ENCODE measurements around the gene DUS1L. TPM values are rescaled to one million over a fixed set of nuclear protein-coding genes. Genes with fewer than 3 reads are reported as not detected.

The DUS1L gene
- total RNA-seq, 1 experiment from 2014 or later, result 132 TPM

- peak; percentile 74 for DNase-seq
- Mint-ChIP-seq H3K27me3 (ENCODE audit: unreplicated experiment) (no peaks in the 10 kb centered on the region), H3K36me3 (ENCODE audit: insufficient read depth, unreplicated experiment) (peaks cover 77% of the 10 kb centered on the region), H3K4me1 (ENCODE audit: low read depth, unreplicated experiment) (peaks cover 31% of the 10 kb centered on the region), H3K4me3 (ENCODE audit: low read depth, unreplicated experiment) (peak overlapping the region; percentile 47), H3K27ac (ENCODE audit: unreplicated experiment) (peak overlapping the region; percentile 68), H3K9me3 (ENCODE audit: low read depth, unreplicated experiment) (no peaks in the 10 kb centered on the region)
- intact Hi-C loops (cut with micrococcal nuclease; ENCODE audit: unreplicated experiment), result no loop called here
- TF ChIP-seq CTCF (IDR thresholded peaks at IDR 0.05; ENCODE audit: unreplicated experiment), result no peak
- CTCF ChIA-PET, result interaction anchor here (0.6 kb wide), 1 partner anchor 78 kb away, joined by 5 read pairs; no protein-coding TSS in a partner anchor
- no TSS peak for BruUV-seq (replicated peaks)
Observed at GRCh38 chr17:82103553-82104451, 38.2 kb upstream of the DUS1L start.

- H3K9me3 Mint-ChIP-seq (ENCODE audit: low read depth, unreplicated experiment), result no peaks in the 10 kb centered on the region
- no peak overlapping the region for H3K4me3 Mint-ChIP-seq (ENCODE audit: low read depth, unreplicated experiment)
- H3K4me1 Mint-ChIP-seq (ENCODE audit: low read depth, unreplicated experiment), result peaks cover 31% of the 10 kb centered on the region
- BruUV-seq (replicated peaks), result no TSS peak
- no peak for TF ChIP-seq CTCF (IDR thresholded peaks at IDR 0.05; ENCODE audit: unreplicated experiment)
- intact Hi-C loops (cut with micrococcal nuclease; ENCODE audit: unreplicated experiment), result no loop called here
- peak; percentile 41 for DNase-seq
- peak overlapping the region; percentile 47 for H3K27ac Mint-ChIP-seq (ENCODE audit: unreplicated experiment)
- peaks cover 79% of the 10 kb centered on the region for H3K36me3 Mint-ChIP-seq (ENCODE audit: insufficient read depth, unreplicated experiment)
- CTCF ChIA-PET, result no interaction called here
- H3K27me3 Mint-ChIP-seq (ENCODE audit: unreplicated experiment), result no peaks in the 10 kb centered on the region
Observed at GRCh38 chr17:82101767-82102679, 36.4 kb upstream of the DUS1L start.

GRCh38 chr17:82101301-82101715 is 35.7 kb upstream of the DUS1L start:
- H3K36me3 Mint-ChIP-seq (ENCODE audit: insufficient read depth, unreplicated experiment), result peaks cover 79% of the 10 kb centered on the region
- DNase-seq, result no peak
- BruUV-seq (replicated peaks), result no TSS peak
- H3K27me3 Mint-ChIP-seq (ENCODE audit: unreplicated experiment), result no peaks in the 10 kb centered on the region
- TF ChIP-seq CTCF (IDR thresholded peaks at IDR 0.05; ENCODE audit: unreplicated experiment), result no peak
- H3K4me3 Mint-ChIP-seq (ENCODE audit: low read depth, unreplicated experiment), result no peak overlapping the region
- no peaks in the 10 kb centered on the region for H3K9me3 Mint-ChIP-seq (ENCODE audit: low read depth, unreplicated experiment)
- CTCF ChIA-PET, result no interaction called here
- intact Hi-C loops (cut with micrococcal nuclease; ENCODE audit: unreplicated experiment), result no loop called here
- peak overlapping the region; percentile 47 for H3K27ac Mint-ChIP-seq (ENCODE audit: unreplicated experiment)
- H3K4me1 Mint-ChIP-seq (ENCODE audit: low read depth, unreplicated experiment), result peaks cover 26% of the 10 kb centered on the region

- intact Hi-C loops (cut with micrococcal nuclease; ENCODE audit: unreplicated experiment), result no loop called here
- no TSS peak for BruUV-seq (replicated peaks)
- no peak for DNase-seq
- TF ChIP-seq CTCF (IDR thresholded peaks at IDR 0.05; ENCODE audit: unreplicated experiment), result no peak
- Mint-ChIP-seq H3K27ac (ENCODE audit: unreplicated experiment) (peak overlapping the region; percentile 47), H3K9me3 (ENCODE audit: low read depth, unreplicated experiment) (no peaks in the 10 kb centered on the region), H3K4me1 (ENCODE audit: low read depth, unreplicated experiment) (peaks cover 26% of the 10 kb centered on the region), H3K4me3 (ENCODE audit: low read depth, unreplicated experiment) (no peak overlapping the region), H3K36me3 (ENCODE audit: insufficient read depth, unreplicated experiment) (peaks cover 79% of the 10 kb centered on the region), H3K27me3 (ENCODE audit: unreplicated experiment) (no peaks in the 10 kb centered on the region)
- CTCF ChIA-PET, result no interaction called here
Observed at GRCh38 chr17:82100502-82101298, 35.1 kb upstream of the DUS1L start.

Measured in Calu3 (cell line).